Stomach (tissue), 4 donors: ENCODE data around the gene XYLT1.

ENCODE experiments used
- EP300 ChIP-seq: sonication (generic); formaldehyde crosslinking; IDR thresholded peaks from one replicate; pipeline ENCODE4 v1.6.1; 2017; ENCODE audit warnings: antibody characterized with exemption
- POLR2A ChIP-seq, 4 donors: fragments of 450-650 bp; IDR thresholded peaks; one replicate each; pipeline ENCODE4 v1.6.1; 2016; ENCODE audit warnings: antibody characterized with exemption in 4 of 4, control low read depth in 2 of 4, mild to moderate bottlenecking in 1 of 4, moderate library complexity in 1 of 4
- POLR2AphosphoS5 ChIP-seq, 3 donors: sonication (generic); formaldehyde crosslinking; IDR thresholded peaks; one replicate each; pipeline ENCODE4 v1.6.1; 2016; ENCODE audit warnings: antibody characterized with exemption in 3 of 3
- TF ChIP-seq, protein P1 (sequence below), 7 experiments: fragments of 450-650 bp in 4 of 7; fragments of 200-600 bp in 3 of 7; sonication (generic) in 3 of 7; IDR thresholded peaks; one replicate each; pipeline ENCODE4 v1.5.1; 2016 to 2019; ENCODE audit warnings: antibody characterized with exemption in 7 of 7, control low read depth in 2 of 7, mild to moderate bottlenecking in 1 of 7

DNA sequence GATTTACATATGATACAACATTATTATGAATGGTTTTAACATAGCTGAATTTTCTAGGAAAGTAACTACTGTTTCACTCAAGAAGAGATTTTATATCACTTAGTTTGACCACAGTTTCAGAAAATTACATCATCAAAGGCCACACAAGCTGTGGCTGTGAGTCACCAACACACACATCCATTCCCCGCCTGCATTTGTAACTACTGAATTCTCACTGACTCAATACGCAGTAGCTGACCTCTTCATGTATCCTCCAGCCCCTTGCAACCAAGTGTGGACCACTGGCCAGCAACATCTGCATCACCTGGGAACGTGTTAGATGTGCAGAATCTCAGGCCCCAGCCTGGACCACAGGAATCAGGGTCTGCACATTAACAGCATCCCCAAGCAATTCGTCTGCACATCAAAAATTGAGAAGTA, 197.6 kb downstream of the XYLT1 start:
- TF ChIP-seq, protein P1, sequence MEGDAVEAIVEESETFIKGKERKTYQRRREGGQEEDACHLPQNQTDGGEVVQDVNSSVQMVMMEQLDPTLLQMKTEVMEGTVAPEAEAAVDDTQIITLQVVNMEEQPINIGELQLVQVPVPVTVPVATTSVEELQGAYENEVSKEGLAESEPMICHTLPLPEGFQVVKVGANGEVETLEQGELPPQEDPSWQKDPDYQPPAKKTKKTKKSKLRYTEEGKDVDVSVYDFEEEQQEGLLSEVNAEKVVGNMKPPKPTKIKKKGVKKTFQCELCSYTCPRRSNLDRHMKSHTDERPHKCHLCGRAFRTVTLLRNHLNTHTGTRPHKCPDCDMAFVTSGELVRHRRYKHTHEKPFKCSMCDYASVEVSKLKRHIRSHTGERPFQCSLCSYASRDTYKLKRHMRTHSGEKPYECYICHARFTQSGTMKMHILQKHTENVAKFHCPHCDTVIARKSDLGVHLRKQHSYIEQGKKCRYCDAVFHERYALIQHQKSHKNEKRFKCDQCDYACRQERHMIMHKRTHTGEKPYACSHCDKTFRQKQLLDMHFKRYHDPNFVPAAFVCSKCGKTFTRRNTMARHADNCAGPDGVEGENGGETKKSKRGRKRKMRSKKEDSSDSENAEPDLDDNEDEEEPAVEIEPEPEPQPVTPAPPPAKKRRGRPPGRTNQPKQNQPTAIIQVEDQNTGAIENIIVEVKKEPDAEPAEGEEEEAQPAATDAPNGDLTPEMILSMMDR (IDR thresholded peaks at IDR 0.05) = no peak
- TF ChIP-seq POLR2A (IDR thresholded peaks at IDR 0.05) (no peak), EP300 (no peak), POLR2AphosphoS5 (IDR thresholded peaks at IDR 0.05) (peak in 2 of 3 donors; percentile 45 to 74)
